Uterus (tissue), 2 donors: Measurements from ENCODE around the gene FOXN1.

Source experiments
- POLR2A ChIP-seq, 2 donors: fragments of 450-650 bp; IDR thresholded peaks; one replicate each; pipeline ENCODE4 v1.6.1; 2016; ENCODE audit warnings: antibody characterized with exemption in 2 of 2, mild to moderate bottlenecking in 1 of 2, moderate library complexity in 1 of 2
- TF ChIP-seq, protein P1 (sequence below), 4 experiments: fragments of 200-600 bp in 2 of 4; fragments of 450-650 bp in 2 of 4; sonication (generic) in 2 of 4; IDR thresholded peaks; one replicate each; pipeline ENCODE4 v1.5.1; 2016 to 2019; ENCODE audit warnings: antibody characterized with exemption in 4 of 4, mild to moderate bottlenecking in 2 of 4, moderate library complexity in 1 of 4

DNA sequence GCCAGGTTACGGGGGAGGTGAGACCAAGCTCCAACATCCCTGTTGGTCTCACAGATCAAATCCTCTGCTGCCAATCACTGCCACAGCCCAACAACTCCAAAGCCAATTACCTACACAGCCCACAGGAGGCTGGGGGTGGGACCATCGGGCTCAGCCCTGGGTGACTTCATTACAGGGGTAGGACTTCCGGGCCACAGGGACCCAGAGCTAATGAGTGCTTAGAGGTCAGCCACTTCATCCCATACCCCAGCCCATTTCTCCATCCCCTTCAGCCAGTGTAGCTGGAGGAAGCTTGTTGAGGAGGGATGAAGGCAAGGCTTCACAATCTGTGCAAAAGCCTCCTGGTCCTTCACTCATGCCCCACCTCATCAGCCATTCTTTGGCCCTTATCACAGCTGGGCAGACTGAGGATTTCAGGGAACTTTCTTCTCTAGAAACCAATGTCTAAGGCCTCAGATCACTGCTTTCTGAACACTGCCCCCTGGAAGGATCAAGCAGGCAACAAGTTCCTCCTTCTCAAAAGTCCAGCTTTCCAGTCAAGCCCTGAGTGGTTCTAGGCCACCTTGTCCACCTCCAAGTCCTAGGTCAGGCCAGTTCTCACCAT, 5.8 kb downstream of the FOXN1 start:
- TF ChIP-seq, protein P1, sequence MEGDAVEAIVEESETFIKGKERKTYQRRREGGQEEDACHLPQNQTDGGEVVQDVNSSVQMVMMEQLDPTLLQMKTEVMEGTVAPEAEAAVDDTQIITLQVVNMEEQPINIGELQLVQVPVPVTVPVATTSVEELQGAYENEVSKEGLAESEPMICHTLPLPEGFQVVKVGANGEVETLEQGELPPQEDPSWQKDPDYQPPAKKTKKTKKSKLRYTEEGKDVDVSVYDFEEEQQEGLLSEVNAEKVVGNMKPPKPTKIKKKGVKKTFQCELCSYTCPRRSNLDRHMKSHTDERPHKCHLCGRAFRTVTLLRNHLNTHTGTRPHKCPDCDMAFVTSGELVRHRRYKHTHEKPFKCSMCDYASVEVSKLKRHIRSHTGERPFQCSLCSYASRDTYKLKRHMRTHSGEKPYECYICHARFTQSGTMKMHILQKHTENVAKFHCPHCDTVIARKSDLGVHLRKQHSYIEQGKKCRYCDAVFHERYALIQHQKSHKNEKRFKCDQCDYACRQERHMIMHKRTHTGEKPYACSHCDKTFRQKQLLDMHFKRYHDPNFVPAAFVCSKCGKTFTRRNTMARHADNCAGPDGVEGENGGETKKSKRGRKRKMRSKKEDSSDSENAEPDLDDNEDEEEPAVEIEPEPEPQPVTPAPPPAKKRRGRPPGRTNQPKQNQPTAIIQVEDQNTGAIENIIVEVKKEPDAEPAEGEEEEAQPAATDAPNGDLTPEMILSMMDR (IDR thresholded peaks at IDR 0.05) = no peak
- no peak for TF ChIP-seq POLR2A (IDR thresholded peaks at IDR 0.05)
